ENCODE results near the gene HPCAL1. TPM values are rescaled to one million over a fixed set of nuclear protein-coding genes. Genes with fewer than 3 reads are reported as not detected.
"Not testable (repeated sequence)": the region's sequence is repeated elsewhere in the genome, so short reads cannot be mapped to it uniquely, and the experiment has no call there.

The HPCAL1 gene
- total RNA-seq, 1 donor from 2014 or later: 34.6 TPM

DNA sequence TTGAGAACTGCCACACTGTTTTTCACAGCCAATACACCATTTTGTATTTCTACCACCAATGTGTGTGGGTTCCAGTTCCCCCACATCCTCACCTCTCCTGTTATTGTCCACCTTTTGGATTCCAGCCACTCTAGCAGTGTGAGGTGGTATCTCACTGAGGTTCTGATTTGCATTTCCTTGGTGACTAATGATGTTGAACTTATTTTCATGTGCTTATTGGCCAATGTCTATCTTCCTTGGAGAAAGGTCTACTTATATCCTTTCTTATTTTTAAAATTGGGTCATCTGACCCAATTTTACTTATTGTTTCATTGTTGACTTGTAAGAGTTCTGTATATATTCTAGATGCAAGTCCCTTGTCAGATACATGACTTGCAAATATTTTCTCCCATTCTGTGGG lies 9.1 kb upstream of the HPCAL1 start:
- Mint-ChIP-seq H3K27me3 (ENCODE audit: unreplicated experiment) (peaks cover 1% of the 10 kb centered on the region), H3K36me3 (ENCODE audit: low read depth, unreplicated experiment) (peaks cover 3% of the 10 kb centered on the region), H3K9me3 (ENCODE audit: unreplicated experiment) (no peaks in the 10 kb centered on the region), H3K4me3 (ENCODE audit: unreplicated experiment) (no peak overlapping the region), H3K4me1 (ENCODE audit: unreplicated experiment) (peaks cover 10% of the 10 kb centered on the region), H3K27ac (ENCODE audit: unreplicated experiment) (no peak overlapping the region)
- DNase-seq (ENCODE audit: low spot score): no peak
- TF ChIP-seq, protein P1, sequence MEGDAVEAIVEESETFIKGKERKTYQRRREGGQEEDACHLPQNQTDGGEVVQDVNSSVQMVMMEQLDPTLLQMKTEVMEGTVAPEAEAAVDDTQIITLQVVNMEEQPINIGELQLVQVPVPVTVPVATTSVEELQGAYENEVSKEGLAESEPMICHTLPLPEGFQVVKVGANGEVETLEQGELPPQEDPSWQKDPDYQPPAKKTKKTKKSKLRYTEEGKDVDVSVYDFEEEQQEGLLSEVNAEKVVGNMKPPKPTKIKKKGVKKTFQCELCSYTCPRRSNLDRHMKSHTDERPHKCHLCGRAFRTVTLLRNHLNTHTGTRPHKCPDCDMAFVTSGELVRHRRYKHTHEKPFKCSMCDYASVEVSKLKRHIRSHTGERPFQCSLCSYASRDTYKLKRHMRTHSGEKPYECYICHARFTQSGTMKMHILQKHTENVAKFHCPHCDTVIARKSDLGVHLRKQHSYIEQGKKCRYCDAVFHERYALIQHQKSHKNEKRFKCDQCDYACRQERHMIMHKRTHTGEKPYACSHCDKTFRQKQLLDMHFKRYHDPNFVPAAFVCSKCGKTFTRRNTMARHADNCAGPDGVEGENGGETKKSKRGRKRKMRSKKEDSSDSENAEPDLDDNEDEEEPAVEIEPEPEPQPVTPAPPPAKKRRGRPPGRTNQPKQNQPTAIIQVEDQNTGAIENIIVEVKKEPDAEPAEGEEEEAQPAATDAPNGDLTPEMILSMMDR (IDR thresholded peaks at IDR 0.05; ENCODE audit: unreplicated experiment): no peak

DNA sequence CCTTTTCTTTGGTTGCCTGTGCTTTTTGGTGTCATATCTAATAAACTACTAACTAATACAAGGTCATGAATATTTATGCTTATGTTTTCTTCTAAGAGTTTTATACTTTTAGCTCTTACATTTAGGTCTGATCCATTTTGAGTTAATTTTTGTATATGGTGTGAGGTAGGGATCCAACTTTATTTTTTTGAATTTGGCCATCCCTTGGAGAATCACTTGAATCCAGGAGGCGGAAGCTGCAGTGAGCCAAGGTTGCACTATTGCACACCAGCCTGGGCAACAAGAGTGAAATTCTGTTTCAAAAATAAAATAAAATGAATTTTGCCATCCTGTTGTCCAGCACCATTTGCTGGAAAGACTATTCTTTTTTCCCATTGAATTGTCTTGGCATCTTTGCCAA lies 8.6 kb upstream of the HPCAL1 start:
- H3K27me3 Mint-ChIP-seq (ENCODE audit: unreplicated experiment): peaks cover 1% of the 10 kb centered on the region
- TF ChIP-seq, protein P1 (IDR thresholded peaks at IDR 0.05; ENCODE audit: unreplicated experiment): no peak
- peaks cover 3% of the 10 kb centered on the region for H3K36me3 Mint-ChIP-seq (ENCODE audit: low read depth, unreplicated experiment)
- H3K27ac Mint-ChIP-seq (ENCODE audit: unreplicated experiment): no peak overlapping the region
- no peaks in the 10 kb centered on the region for H3K9me3 Mint-ChIP-seq (ENCODE audit: unreplicated experiment)
- H3K4me1 Mint-ChIP-seq (ENCODE audit: unreplicated experiment): peaks cover 10% of the 10 kb centered on the region
- no peak overlapping the region for H3K4me3 Mint-ChIP-seq (ENCODE audit: unreplicated experiment)
- DNase-seq (ENCODE audit: low spot score): no peak

DNA sequence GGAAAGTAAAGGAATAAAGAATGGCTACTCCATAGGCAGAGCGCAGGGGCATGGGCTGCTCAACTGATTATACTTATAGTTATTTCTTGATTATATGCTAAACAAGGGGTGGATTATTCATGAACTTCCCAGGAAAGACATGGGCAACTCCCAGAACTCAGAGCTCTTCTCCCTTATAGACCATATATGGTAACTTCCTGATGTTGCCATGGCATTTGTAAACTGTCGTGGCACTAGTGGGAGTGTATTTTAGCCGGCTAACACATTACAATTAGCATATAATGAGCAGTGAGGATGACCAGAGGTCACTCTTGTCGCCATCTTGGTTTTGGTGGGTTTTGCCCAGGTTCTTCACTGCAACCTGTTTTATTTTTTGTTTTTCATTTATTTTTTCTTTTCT lies 7.1 kb upstream of the HPCAL1 start:
- not testable (repeated sequence) for H3K4me3 Mint-ChIP-seq (ENCODE audit: unreplicated experiment); H3K4me1 Mint-ChIP-seq (ENCODE audit: unreplicated experiment); H3K27me3 Mint-ChIP-seq (ENCODE audit: unreplicated experiment); H3K36me3 Mint-ChIP-seq (ENCODE audit: low read depth, unreplicated experiment); DNase-seq (ENCODE audit: low spot score); H3K9me3 Mint-ChIP-seq (ENCODE audit: unreplicated experiment); H3K27ac Mint-ChIP-seq (ENCODE audit: unreplicated experiment)

DNA sequence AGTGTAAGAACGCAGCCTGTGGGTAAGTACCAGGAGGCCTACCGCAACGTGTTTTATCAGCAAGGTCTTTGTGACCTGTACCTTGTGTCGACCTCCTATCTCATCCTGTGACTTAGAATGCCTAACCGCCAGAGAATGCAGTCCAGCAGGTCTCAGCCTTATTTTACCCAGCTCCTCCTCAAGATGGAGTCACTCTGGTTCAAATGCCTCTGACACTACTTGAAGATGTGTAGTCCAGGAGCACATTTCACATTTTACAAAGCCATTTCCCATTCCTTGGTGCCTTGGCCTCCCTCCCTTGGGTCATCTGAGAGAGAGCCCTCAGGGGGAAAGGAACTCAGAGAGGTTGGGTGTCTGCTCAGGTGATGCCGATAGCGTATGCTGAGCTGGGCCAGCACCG lies 6.6 kb upstream of the HPCAL1 start:
- Mint-ChIP-seq H3K4me3 (ENCODE audit: unreplicated experiment) (no peak overlapping the region), H3K4me1 (ENCODE audit: unreplicated experiment) (peaks cover 10% of the 10 kb centered on the region), H3K9me3 (ENCODE audit: unreplicated experiment) (no peaks in the 10 kb centered on the region), H3K36me3 (ENCODE audit: low read depth, unreplicated experiment) (peaks cover 3% of the 10 kb centered on the region), H3K27me3 (ENCODE audit: unreplicated experiment) (peaks cover 3% of the 10 kb centered on the region), H3K27ac (ENCODE audit: unreplicated experiment) (no peak overlapping the region)
- TF ChIP-seq, protein P1 (IDR thresholded peaks at IDR 0.05; ENCODE audit: unreplicated experiment): no peak
- no peak for DNase-seq (ENCODE audit: low spot score)

DNA sequence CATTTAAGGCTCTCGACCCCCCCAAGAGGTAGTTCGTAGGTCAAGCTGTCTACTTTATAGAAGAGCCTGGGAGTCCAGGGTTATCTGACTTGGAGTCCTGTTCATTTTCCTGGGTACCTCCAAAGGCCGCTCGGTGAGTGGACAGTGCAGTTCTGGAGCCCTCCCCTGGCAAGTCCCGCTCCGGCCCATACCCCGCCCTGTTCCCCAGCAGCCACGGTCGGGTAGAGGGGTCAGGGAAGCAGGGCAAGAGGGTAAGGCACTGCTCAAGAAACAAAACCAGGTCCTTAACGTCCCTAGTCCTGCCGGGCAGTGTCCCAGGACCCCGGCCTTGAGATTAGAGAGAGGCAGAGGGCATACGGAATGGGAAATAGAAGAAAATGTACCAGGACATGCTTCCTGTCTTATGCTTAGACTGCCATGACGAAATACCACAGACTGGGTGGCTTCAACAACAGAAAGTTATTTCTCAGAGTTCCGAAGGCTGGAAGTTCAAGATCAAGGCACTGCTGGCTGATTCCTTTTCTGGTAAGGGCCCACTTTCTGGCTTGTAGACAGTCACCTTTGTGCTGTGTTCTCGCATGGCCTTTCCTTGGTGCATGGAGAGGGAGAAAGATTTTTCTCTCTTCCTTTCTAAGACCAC lies 5.4 kb upstream of the HPCAL1 start:
- DNase-seq (ENCODE audit: low spot score): no peak
- peaks cover 3% of the 10 kb centered on the region for H3K27me3 Mint-ChIP-seq (ENCODE audit: unreplicated experiment)
- no peak overlapping the region for H3K4me3 Mint-ChIP-seq (ENCODE audit: unreplicated experiment)
- peaks cover 3% of the 10 kb centered on the region for H3K36me3 Mint-ChIP-seq (ENCODE audit: low read depth, unreplicated experiment)
- no peak overlapping the region for H3K27ac Mint-ChIP-seq (ENCODE audit: unreplicated experiment)
- H3K4me1 Mint-ChIP-seq (ENCODE audit: unreplicated experiment): peaks cover 12% of the 10 kb centered on the region
- TF ChIP-seq, protein P1 (IDR thresholded peaks at IDR 0.05; ENCODE audit: unreplicated experiment): no peak
- H3K9me3 Mint-ChIP-seq (ENCODE audit: unreplicated experiment): no peaks in the 10 kb centered on the region

Data from endothelial cell (in vitro differentiated cells).